ENCODE results near the gene KCNAB1.
A peak's percentile ranks its signal among the peaks of the same experiment; 100 is the strongest.

The KCNAB1 gene

GRCh38 chr3:156509189-156510174 lies 389.1 kb downstream of the KCNAB1 start:
- TF ChIP-seq CTCF (IDR thresholded peaks at IDR 0.05; ENCODE audit: control insufficient read depth, extremely low read depth, insufficient read depth) = peak; percentile 57
- peak; percentile 30 for DNase-seq (ENCODE audit: low read depth)

GRCh38 chr3:156511987-156512677 lies 391.8 kb downstream of the KCNAB1 start:
- no peak for TF ChIP-seq CTCF (IDR thresholded peaks at IDR 0.05; ENCODE audit: control insufficient read depth, extremely low read depth, insufficient read depth)
- DNase-seq (ENCODE audit: low read depth) = no peak
- no peak overlapping the region for H3K4me3 ChIP-seq (ENCODE audit: low read depth, low read length)

More at GRCh38 chr3:156509189-156510174, 389.1 kb downstream of the KCNAB1 start:
- no peak overlapping the region for H3K4me3 ChIP-seq (ENCODE audit: low read depth, low read length)

GRCh38 chr3:156513619-156514018 lies 393.2 kb downstream of the KCNAB1 start:
- no peak for TF ChIP-seq CTCF (IDR thresholded peaks at IDR 0.05; ENCODE audit: control insufficient read depth, extremely low read depth, insufficient read depth)
- H3K4me3 ChIP-seq (ENCODE audit: low read depth, low read length) = no peak overlapping the region
- peak; percentile 76 for DNase-seq (ENCODE audit: low read depth)

GRCh38 chr3:156516284-156516683 lies 395.9 kb downstream of the KCNAB1 start:
- DNase-seq (ENCODE audit: low read depth) = no peak
- TF ChIP-seq CTCF (IDR thresholded peaks at IDR 0.05; ENCODE audit: control insufficient read depth, extremely low read depth, insufficient read depth) = no peak
- no peak overlapping the region for H3K4me3 ChIP-seq (ENCODE audit: low read depth, low read length)

- no peak overlapping the region for H3K4me3 ChIP-seq (ENCODE audit: low read depth, low read length)
- DNase-seq (ENCODE audit: low read depth) = no peak
- TF ChIP-seq CTCF (IDR thresholded peaks at IDR 0.05; ENCODE audit: control insufficient read depth, extremely low read depth, insufficient read depth) = no peak
These were observed 396.6 kb downstream of the KCNAB1 start for GRCh38 chr3:156516961-156517360.

GRCh38 chr3:156518726-156519125 lies 398.3 kb downstream of the KCNAB1 start:
- DNase-seq (ENCODE audit: low read depth) = no peak
- no peak overlapping the region for H3K4me3 ChIP-seq (ENCODE audit: low read depth, low read length)
- no peak for TF ChIP-seq CTCF (IDR thresholded peaks at IDR 0.05; ENCODE audit: control insufficient read depth, extremely low read depth, insufficient read depth)
